H1 (cell line): ENCODE measurements around the gene FHL5.

Source experiments
- CTCF ChIP-seq, 3 experiments: IDR thresholded peaks; 1 replicate in 2 of 3; 2 replicates in 1 of 3; pipeline versions ENCODE4 v1.5.1 to v1.6.1; 2011; ENCODE audit warnings: low read length in 3 of 3, mild to moderate bottlenecking in 3 of 3, inconsistent platforms in 2 of 3, low read depth in 1 of 3, moderate library complexity in 1 of 3; ENCODE audit not compliant: insufficient read depth in 1 of 3; ENCODE audit errors: control extremely low read depth in 1 of 3
- EZH2 ChIP-seq: fragments of 200-600 bp; sonication (generic); IDR thresholded peaks from 2 replicates; pipeline ENCODE4 v1.7.1; 2012; ENCODE audit warnings: low read depth, mild to moderate bottlenecking, moderate library complexity, low read length, inconsistent platforms; ENCODE audit not compliant: severe bottlenecking
- JUND ChIP-seq: IDR thresholded peaks from 2 replicates; pipeline ENCODE4 v1.6.1; 2011; ENCODE audit warnings: mild to moderate bottlenecking, improper control_type of control experiment, low read length
- MAFK ChIP-seq: IDR thresholded peaks from 2 replicates; pipeline ENCODE4 v1.6.1; 2012; ENCODE audit warnings: low read depth, mild to moderate bottlenecking, improper control_type of control experiment, low read length
- PHF8 ChIP-seq: fragments of 200-600 bp; sonication (generic); conservative IDR thresholded peaks from 2 replicates; pipeline ENCODE4 v1.7.1; 2012; ENCODE audit warnings: low read depth, mild to moderate bottlenecking, inconsistent platforms, low read length, moderate library complexity
- POLR2A ChIP-seq, 2 experiments: IDR thresholded peaks; 1 replicate in 1 of 2; 2 replicates in 1 of 2; pipeline ENCODE4 v1.6.1; 2011; ENCODE audit warnings: low read depth in 2 of 2, low read length in 2 of 2, mild to moderate bottlenecking in 2 of 2; ENCODE audit errors: control extremely low read depth in 1 of 2
- POLR2AphosphoS5 ChIP-seq: IDR thresholded peaks from 2 replicates; pipeline ENCODE4 v1.6.1; 2011; ENCODE audit warnings: low read depth, low read length
- RAD21 ChIP-seq, 2 experiments: IDR thresholded peaks in 1 of 2; conservative IDR thresholded peaks in 1 of 2; 2 replicates each; pipeline ENCODE4 v1.6.1; 2011; ENCODE audit warnings: low read depth in 2 of 2, low read length in 2 of 2, improper control_type of control experiment in 1 of 2, inconsistent platforms in 1 of 2, mild to moderate bottlenecking in 1 of 2, moderate library complexity in 1 of 2
- RNF2 ChIP-seq: fragments of 200-900, 300-1000 bp; sonication (generic); IDR thresholded peaks from 2 replicates; pipeline ENCODE4 v1.7.1; 2016; ENCODE audit warnings: borderline replicate concordance, low read depth, mild to moderate bottlenecking, antibody characterized with exemption, low read length; ENCODE audit not compliant: poor library complexity, severe bottlenecking; ENCODE audit errors: missing control alignments
- RXRA ChIP-seq: IDR thresholded peaks from 2 replicates; pipeline ENCODE4 v1.6.1; 2011; ENCODE audit warnings: low read depth, mild to moderate bottlenecking, low read length, moderate library complexity; ENCODE audit not compliant: insufficient read depth
- SP4 ChIP-seq: IDR thresholded peaks from 2 replicates; pipeline ENCODE4 v1.6.1; 2012; ENCODE audit warnings: low read length, inconsistent platforms
- TEAD4 ChIP-seq: IDR thresholded peaks from 2 replicates; pipeline ENCODE4 v1.6.1; 2012; ENCODE audit warnings: low read depth, low read length, inconsistent platforms, mixed read lengths
- ZNF274 ChIP-seq: IDR thresholded peaks from 2 replicates; pipeline ENCODE4 v1.7.0; 2012; ENCODE audit warnings: low read length, borderline replicate concordance; ENCODE audit errors: extremely low read depth

DNA sequence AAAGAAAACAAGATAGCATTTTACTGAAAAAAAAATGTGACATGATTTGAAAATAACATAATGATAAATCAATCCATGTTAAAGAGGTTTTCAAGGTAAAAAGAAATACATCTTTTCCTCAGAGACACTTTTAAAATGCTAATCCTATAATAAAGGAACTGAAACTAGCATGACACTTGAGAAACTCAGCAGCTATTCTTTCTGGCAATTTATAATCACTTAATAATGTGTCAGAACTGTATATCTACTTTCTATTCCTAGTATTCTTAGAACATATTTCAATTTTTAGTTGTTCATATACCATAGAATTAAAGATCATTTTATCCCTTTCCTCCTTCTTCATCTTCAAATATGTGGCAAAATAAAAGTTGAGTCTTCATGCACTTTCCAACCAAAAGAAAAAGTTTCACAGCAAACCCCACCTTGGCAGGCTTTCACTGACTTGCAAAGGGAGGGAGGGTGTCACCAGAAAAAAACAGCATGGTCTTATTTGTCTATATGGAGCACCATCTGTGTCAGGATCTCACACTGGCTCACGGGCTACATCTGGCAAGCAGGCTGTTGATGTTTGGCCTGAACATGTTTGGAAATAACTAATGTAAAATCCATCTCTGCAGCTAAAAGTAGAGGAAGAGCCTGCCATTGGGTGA is 48.5 kb downstream of the FHL5 start:
- TF ChIP-seq CTCF (IDR thresholded peaks at IDR 0.05; ENCODE audit: control extremely low read depth in 1 of 3, insufficient read depth in 1 of 3, low read depth in 1 of 3, low read length in 3 of 3), result no peak
- no peak for TF ChIP-seq RAD21 (IDR thresholded peaks at IDR 0.05 in 1 of 2, conservative IDR thresholded peaks at IDR 0.05 in 1 of 2; ENCODE audit: low read depth in 2 of 2, low read length in 2 of 2)
- no peak for TF ChIP-seq EZH2
- no peak for TF ChIP-seq SP4
- no peak for TF ChIP-seq POLR2AphosphoS5
- TF ChIP-seq RXRA, result no peak
- no peak for TF ChIP-seq TEAD4
- no peak for TF ChIP-seq JUND
- TF ChIP-seq POLR2A (IDR thresholded peaks at IDR 0.05; ENCODE audit: control extremely low read depth in 1 of 2, low read depth in 2 of 2, low read length in 2 of 2), result no peak
- no peak for TF ChIP-seq PHF8
- no peak for TF ChIP-seq RNF2
- no peak for TF ChIP-seq MAFK
- no peak for TF ChIP-seq ZNF274
